H9 (cell line): ENCODE results near the gene WLS. TPM values are rescaled to one million over a fixed set of nuclear protein-coding genes. Genes with fewer than 3 reads are reported as not detected.

Experiments used
- DNase-seq: peaks from one replicate; pipeline ENCODE4 v3.0.0-alpha.2; 2017
- H2AFZ ChIP-seq: one replicate; pipeline ENCODE4 v1.6.1; 2013; ENCODE audit warnings: mild to moderate bottlenecking, low read length, control low read depth, moderate library complexity
- H2AK5ac ChIP-seq: 2 replicates; pipeline ENCODE4 v1.6.1; 2013; ENCODE audit warnings: low read length, control low read depth, mixed read lengths; ENCODE audit not compliant: insufficient read length
- H2BK120ac ChIP-seq: one replicate; pipeline ENCODE4 v1.6.1; 2013; ENCODE audit warnings: low read depth, mild to moderate bottlenecking, low read length, control low read depth, inconsistent platforms; ENCODE audit not compliant: poor library complexity, severe bottlenecking
- H2BK12ac ChIP-seq: 2 replicates; pipeline ENCODE4 v1.6.1; 2013; ENCODE audit warnings: low read length, control low read depth, mixed read lengths, low read depth; ENCODE audit not compliant: insufficient read length
- H2BK15ac ChIP-seq: 2 replicates; pipeline ENCODE4 v1.6.1; 2013; ENCODE audit warnings: low read depth, low read length, control low read depth
- H2BK20ac ChIP-seq: one replicate; pipeline ENCODE4 v1.6.1; 2013; ENCODE audit warnings: low read depth, mild to moderate bottlenecking, low read length, control low read depth, inconsistent platforms; ENCODE audit not compliant: poor library complexity, severe bottlenecking
- H2BK5ac ChIP-seq: 2 replicates; pipeline ENCODE4 v1.6.1; 2013; ENCODE audit warnings: low read length, control low read depth, mixed read lengths; ENCODE audit not compliant: insufficient read length
- H3K14ac ChIP-seq: 2 replicates; pipeline ENCODE4 v1.6.1; 2013; ENCODE audit warnings: low read length, control low read depth; ENCODE audit not compliant: insufficient read depth
- H3K18ac ChIP-seq: 2 replicates; pipeline ENCODE4 v1.6.1; 2013; ENCODE audit warnings: low read depth, mild to moderate bottlenecking, mixed read lengths, low read length, control low read depth; ENCODE audit not compliant: insufficient read length
- H3K23ac ChIP-seq: 2 replicates; pipeline ENCODE4 v1.6.1; 2013; ENCODE audit warnings: low read length, control low read depth, mixed read lengths, low read depth; ENCODE audit not compliant: insufficient read length
- H3K23me2 ChIP-seq: 2 replicates; pipeline ENCODE4 v1.6.1; 2013; ENCODE audit warnings: low read depth, mild to moderate bottlenecking, mixed read lengths, low read length, control low read depth; ENCODE audit not compliant: insufficient read length, poor library complexity, severe bottlenecking
- H3K27ac ChIP-seq: 2 replicates; pipeline ENCODE4 v1.5.1; 2013; ENCODE audit warnings: low read length, control low read depth, mixed read lengths, low read depth; ENCODE audit not compliant: insufficient read length
- H3K27me3 ChIP-seq: 2 replicates; pipeline ENCODE4 v1.6.1; 2013; ENCODE audit warnings: low read length, control low read depth, inconsistent platforms; ENCODE audit not compliant: insufficient read depth
- H3K4ac ChIP-seq: 2 replicates; pipeline ENCODE4 v1.6.1; 2013; ENCODE audit warnings: low read depth, mild to moderate bottlenecking, control low read depth, inconsistent platforms, low read length, moderate library complexity
- H3K4me1 ChIP-seq: 2 replicates; pipeline ENCODE4 v1.6.1; 2013; ENCODE audit warnings: low read length, control low read depth, inconsistent platforms; ENCODE audit not compliant: insufficient read depth
- H3K4me2 ChIP-seq: 2 replicates; pipeline ENCODE4 v1.6.1; 2013; ENCODE audit warnings: low read length, control low read depth, mixed read lengths; ENCODE audit not compliant: insufficient read length, insufficient read depth
- H3K56ac ChIP-seq: 2 replicates; pipeline ENCODE4 v1.6.1; 2013; ENCODE audit warnings: low read depth, mild to moderate bottlenecking, mixed read lengths, low read length, control low read depth; ENCODE audit not compliant: insufficient read length
- H3K79me1 ChIP-seq: 2 replicates; pipeline ENCODE4 v1.6.1; 2013; ENCODE audit warnings: low read depth, mild to moderate bottlenecking, moderate library complexity, low read length, control low read depth, inconsistent platforms; ENCODE audit not compliant: insufficient read depth, poor library complexity, severe bottlenecking
- H3K79me2 ChIP-seq: 2 replicates; pipeline ENCODE4 v1.6.1; 2013; ENCODE audit warnings: low read length, control low read depth, inconsistent platforms; ENCODE audit not compliant: insufficient read depth
- H3K9ac ChIP-seq: 2 replicates; pipeline ENCODE4 v1.6.1; 2013; ENCODE audit warnings: low read length, control low read depth, mixed read lengths; ENCODE audit not compliant: insufficient read length; ENCODE audit errors: extremely low read depth
- H3K9me3 ChIP-seq: one replicate; pipeline ENCODE4 v1.6.1; 2013; ENCODE audit warnings: low read depth, low read length, inconsistent platforms; ENCODE audit not compliant: control insufficient read depth
- H3T11ph ChIP-seq: one replicate; pipeline ENCODE4 v1.6.1; 2013; ENCODE audit warnings: mild to moderate bottlenecking, low read length, control low read depth, inconsistent platforms
- H4K20me1 ChIP-seq: one replicate; pipeline ENCODE4 v1.6.1; 2013; ENCODE audit not compliant: control insufficient read depth, insufficient read length, insufficient read depth
- H4K5ac ChIP-seq: 2 replicates; pipeline ENCODE4 v1.6.1; 2013; ENCODE audit warnings: low read depth, mild to moderate bottlenecking, mixed read lengths, low read length, control low read depth; ENCODE audit not compliant: insufficient read length
- H4K8ac ChIP-seq: replicated peaks from 2 replicates; pipeline ENCODE4 v1.6.1; 2013; ENCODE audit warnings: low read length, control low read depth, mixed read lengths, low read depth; ENCODE audit not compliant: insufficient read length
- H4K91ac ChIP-seq: 2 replicates; pipeline ENCODE4 v1.6.1; 2013; ENCODE audit warnings: low read depth, mild to moderate bottlenecking, moderate library complexity, mixed read lengths, low read length, control low read depth; ENCODE audit not compliant: insufficient read length
- H3K27ac Mint-ChIP-seq, 3 experiments: 2 replicates in 2 of 3; 3 replicates in 1 of 3; pipeline ENCODE4 v1.8.0; 2020 to 2021; ENCODE audit warnings: mixed read lengths in 3 of 3, mild to moderate bottlenecking in 1 of 3, moderate library complexity in 1 of 3
- H3K27me3 Mint-ChIP-seq: 2 replicates; pipeline ENCODE4 v1.8.0; 2021; ENCODE audit warnings: low read depth, mild to moderate bottlenecking, moderate library complexity, mixed read lengths
- H3K36me3 Mint-ChIP-seq, 3 experiments: 2 replicates in 2 of 3; 3 replicates in 1 of 3; pipeline ENCODE4 v1.8.0; 2020 to 2021; ENCODE audit warnings: low read depth in 3 of 3, mixed read lengths in 3 of 3; ENCODE audit not compliant: insufficient read depth in 1 of 3
- H3K4me1 Mint-ChIP-seq, 2 experiments: 2 replicates each; pipeline ENCODE4 v1.8.0; 2020; ENCODE audit warnings: mixed read lengths in 2 of 2
- H3K4me3 Mint-ChIP-seq, 2 experiments: 2 replicates in 1 of 2; 3 replicates in 1 of 2; pipeline ENCODE4 v1.8.0; 2020 to 2021; ENCODE audit warnings: mild to moderate bottlenecking in 2 of 2, mixed read lengths in 2 of 2, moderate library complexity in 1 of 2
- H3K9me3 Mint-ChIP-seq, 2 experiments: 2 replicates in 1 of 2; 3 replicates in 1 of 2; pipeline ENCODE4 v1.8.0; 2020; ENCODE audit warnings: mild to moderate bottlenecking in 2 of 2, mixed read lengths in 2 of 2, moderate library complexity in 1 of 2
- WGBS: extraction: QIAGEN DNeasy Blood & Tissue Kit; methylation state at CpG from one replicate; pipeline ENCODE4 v1.1.7; 2013; ENCODE audit warnings: missing lambda C conversion rate, low lambda C conversion rate, mixed read lengths; ENCODE audit not compliant: insufficient read length; ENCODE audit errors: extremely low coverage; 5-methylcytosine and 5-hydroxymethylcytosine counted together
- total RNA-seq: library from RNA; stranded (reverse); gene quantifications from 2 replicates; pipeline ENCODE4 v1.2.1, GENCODE V29; 2021
- TF ChIP-seq, protein P1 (sequence below): fragments of 200-600 bp; sonication (generic); conservative IDR thresholded peaks from 3 replicates; pipeline ENCODE4 v1.8.0; 2021; ENCODE audit warnings: antibody characterized with exemption, mild to moderate bottlenecking

Gene WLS
- total RNA-seq, 1 experiment from 2014 or later, result 0.94 TPM

DNA sequence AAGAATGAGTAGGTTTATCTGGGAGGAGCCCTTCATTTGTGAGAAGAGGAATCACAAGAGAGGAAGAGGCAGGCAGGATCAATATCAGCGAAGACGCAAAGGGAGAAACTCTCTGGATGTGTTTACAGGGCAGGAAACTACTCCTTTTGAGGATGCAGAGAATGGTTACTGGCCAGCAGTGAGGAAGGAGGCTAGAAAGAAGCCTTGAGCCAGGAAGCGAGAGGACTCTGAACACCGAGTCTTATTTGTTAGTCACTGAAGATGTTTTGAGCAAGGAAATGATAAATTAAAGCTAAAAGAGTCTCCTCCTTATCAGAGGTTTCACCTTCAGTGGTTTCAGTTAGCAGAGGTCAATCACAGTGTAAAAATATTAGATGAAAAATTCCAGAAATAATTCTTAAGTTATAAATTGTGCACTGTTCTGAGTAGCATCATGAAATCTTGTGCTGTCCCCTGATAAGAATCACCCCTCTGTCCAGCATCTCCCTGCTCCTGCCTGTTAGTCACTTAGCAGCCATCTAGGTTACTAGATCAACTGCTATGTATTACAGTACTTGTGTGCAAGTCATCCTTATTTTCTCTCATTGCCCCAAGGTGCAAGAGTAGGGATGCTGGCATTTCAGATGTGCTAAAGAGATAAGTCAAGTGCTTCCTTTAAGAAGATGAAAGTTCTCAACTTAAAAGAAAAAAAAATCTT lies 43.5 kb downstream of the WLS start:
- Histone ChIP-seq H3K23ac (no peak overlapping the region), H4K5ac (no peak overlapping the region), H2BK12ac (no peak overlapping the region), H3K18ac (no peak overlapping the region), H2AFZ (no peak overlapping the region), H3K4me2 (no peak overlapping the region), H3K79me1 (no peaks in the 10 kb centered on the region), H2BK15ac (no peak overlapping the region), H4K91ac (no peak overlapping the region), H3T11ph (no peak overlapping the region), H3K56ac (no peak overlapping the region), H2BK20ac (no peak overlapping the region), H4K8ac (no peak overlapping the region), H2BK120ac (no peak overlapping the region), H3K27ac (no peak overlapping the region), H3K79me2 (no peaks in the 10 kb centered on the region), H3K27me3 (no peaks in the 10 kb centered on the region), H3K23me2 (no peaks in the 10 kb centered on the region), H4K20me1 (no peaks in the 10 kb centered on the region), H2BK5ac (no peak overlapping the region), H2AK5ac (no peak overlapping the region), H3K14ac (no peak overlapping the region), H3K9me3 (no peaks in the 10 kb centered on the region), H3K9ac (no peak overlapping the region), H3K4me1 (no peaks in the 10 kb centered on the region), H3K4ac (no peak overlapping the region)
- peaks cover under 1% of the 10 kb centered on the region; the same call in 1 of the 2 replicates for H3K27me3 Mint-ChIP-seq
- H3K36me3 Mint-ChIP-seq, result 0 out of 7 replicates have a peak, but pooled peaks cover 0 to 4% (median 0%) of the 10 kb centered on the region in 3 experiments
- H3K4me1 Mint-ChIP-seq, result no peaks in the 10 kb centered on the region
- peaks cover 0 to 5% of the 10 kb centered on the region in 2 experiments; a peak in 2 of 5 replicates for H3K9me3 Mint-ChIP-seq
- DNase-seq, result no peak
- WGBS, result no CpG with 5 or more reads among the region's 4 CpGs
- TF ChIP-seq, protein P1, sequence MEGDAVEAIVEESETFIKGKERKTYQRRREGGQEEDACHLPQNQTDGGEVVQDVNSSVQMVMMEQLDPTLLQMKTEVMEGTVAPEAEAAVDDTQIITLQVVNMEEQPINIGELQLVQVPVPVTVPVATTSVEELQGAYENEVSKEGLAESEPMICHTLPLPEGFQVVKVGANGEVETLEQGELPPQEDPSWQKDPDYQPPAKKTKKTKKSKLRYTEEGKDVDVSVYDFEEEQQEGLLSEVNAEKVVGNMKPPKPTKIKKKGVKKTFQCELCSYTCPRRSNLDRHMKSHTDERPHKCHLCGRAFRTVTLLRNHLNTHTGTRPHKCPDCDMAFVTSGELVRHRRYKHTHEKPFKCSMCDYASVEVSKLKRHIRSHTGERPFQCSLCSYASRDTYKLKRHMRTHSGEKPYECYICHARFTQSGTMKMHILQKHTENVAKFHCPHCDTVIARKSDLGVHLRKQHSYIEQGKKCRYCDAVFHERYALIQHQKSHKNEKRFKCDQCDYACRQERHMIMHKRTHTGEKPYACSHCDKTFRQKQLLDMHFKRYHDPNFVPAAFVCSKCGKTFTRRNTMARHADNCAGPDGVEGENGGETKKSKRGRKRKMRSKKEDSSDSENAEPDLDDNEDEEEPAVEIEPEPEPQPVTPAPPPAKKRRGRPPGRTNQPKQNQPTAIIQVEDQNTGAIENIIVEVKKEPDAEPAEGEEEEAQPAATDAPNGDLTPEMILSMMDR, result no peak
- no peak overlapping the region for H3K4me3 Mint-ChIP-seq
- H3K27ac Mint-ChIP-seq, result no peak overlapping the region; a peak in 1 of 7 replicates
